Measurements from ENCODE around the gene OXSR1.

DNA sequence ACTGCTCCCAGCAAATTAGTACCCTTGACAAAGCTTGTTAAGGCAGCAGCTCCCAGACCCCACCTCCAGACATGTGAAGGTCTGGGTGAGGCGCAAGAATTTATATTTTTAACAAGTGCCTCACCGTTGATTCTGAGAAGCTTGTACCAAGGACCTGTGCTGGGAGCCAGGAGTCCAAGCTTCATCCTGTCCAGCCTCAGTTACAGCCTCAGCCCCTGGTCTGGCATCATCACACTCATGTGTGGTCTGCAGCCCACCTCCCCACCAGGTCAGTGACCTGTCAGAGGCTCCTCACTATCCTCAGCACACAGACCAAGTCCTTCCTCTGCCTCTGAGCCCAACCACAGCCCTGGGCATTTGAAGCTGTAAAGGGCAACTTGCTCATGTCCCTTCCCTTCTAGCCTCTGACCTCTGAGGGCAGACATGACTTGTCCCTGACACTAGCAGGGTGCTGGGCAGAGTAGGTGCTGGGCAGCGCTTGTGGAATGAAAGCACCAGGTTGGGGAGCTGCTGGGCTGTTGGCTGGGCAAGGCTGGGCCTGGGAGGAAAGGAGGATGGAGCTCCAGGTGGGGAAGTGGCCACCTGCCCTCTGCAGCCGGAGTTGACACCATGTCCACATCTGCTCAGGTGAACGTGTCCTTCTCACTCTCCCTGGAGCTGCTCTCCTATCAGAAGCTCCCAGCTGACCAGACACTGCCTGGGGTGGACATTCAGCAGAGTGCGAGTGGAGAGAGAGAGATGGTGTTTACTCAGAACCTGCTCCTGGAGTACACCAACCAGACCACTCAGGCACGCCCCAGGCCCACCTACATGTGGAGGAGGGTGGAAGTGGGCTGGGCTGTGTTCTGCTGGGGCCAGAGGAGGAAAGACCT is 45.3 kb upstream of the OXSR1 start:
- no peak for TF ChIP-seq POLR2A (IDR thresholded peaks at IDR 0.05)
- TF ChIP-seq, protein P1, sequence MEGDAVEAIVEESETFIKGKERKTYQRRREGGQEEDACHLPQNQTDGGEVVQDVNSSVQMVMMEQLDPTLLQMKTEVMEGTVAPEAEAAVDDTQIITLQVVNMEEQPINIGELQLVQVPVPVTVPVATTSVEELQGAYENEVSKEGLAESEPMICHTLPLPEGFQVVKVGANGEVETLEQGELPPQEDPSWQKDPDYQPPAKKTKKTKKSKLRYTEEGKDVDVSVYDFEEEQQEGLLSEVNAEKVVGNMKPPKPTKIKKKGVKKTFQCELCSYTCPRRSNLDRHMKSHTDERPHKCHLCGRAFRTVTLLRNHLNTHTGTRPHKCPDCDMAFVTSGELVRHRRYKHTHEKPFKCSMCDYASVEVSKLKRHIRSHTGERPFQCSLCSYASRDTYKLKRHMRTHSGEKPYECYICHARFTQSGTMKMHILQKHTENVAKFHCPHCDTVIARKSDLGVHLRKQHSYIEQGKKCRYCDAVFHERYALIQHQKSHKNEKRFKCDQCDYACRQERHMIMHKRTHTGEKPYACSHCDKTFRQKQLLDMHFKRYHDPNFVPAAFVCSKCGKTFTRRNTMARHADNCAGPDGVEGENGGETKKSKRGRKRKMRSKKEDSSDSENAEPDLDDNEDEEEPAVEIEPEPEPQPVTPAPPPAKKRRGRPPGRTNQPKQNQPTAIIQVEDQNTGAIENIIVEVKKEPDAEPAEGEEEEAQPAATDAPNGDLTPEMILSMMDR (IDR thresholded peaks at IDR 0.05) = no peak

All from uterus (tissue), 2 donors.